ENCODE results near the gene STIP1.

The STIP1 gene

DNA sequence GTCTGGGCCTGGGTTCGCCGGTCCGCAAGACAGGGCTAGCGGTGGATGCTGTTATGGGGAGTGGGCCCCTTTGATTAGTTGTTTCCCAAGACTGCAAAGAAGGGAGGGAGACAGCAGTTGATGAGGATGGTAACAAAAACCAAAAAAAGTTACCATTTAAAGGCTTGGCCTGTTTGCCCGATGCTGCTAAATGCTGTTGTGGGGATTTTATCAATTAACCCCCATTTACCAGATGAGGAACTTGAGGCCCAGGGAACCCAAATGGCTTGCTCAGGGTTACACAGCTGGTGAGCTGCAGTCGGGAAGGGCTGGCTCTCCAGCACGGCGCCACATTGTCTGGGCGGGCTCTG is 36.7 kb downstream of the STIP1 start:
- no peak for DNase-seq (ENCODE audit: low read depth, low spot score)

DNA sequence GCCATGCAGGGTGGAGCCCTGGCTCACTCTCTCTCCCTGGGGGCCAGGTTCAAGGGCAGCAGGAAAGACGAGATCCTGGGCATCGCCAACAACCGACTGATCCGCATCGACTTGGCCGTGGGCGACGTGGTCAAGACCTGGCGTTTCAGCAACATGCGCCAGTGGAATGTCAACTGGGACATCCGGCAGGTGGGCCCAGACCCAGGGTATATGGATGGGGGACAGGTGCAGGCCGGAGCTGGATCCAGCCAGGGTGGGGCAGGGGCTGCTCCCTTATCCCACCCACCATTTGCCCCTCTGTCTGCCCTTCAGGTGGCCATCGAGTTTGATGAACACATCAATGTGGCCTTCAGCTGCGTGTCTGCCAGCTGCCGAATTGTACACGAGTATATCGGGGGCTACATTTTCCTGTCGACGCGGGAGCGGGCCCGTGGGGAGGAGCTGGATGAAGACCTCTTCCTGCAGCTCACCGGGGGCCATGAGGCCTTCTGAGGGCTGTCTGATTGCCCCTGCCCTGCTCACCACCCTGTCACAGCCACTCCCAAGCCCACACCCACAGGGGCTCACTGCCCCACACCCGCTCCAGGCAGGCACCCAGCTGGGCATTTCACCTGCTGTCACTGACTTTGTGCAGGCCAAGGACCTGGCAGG is 37.2 kb downstream of the STIP1 start:
- no peak for DNase-seq (ENCODE audit: low read depth, low spot score)

DNA sequence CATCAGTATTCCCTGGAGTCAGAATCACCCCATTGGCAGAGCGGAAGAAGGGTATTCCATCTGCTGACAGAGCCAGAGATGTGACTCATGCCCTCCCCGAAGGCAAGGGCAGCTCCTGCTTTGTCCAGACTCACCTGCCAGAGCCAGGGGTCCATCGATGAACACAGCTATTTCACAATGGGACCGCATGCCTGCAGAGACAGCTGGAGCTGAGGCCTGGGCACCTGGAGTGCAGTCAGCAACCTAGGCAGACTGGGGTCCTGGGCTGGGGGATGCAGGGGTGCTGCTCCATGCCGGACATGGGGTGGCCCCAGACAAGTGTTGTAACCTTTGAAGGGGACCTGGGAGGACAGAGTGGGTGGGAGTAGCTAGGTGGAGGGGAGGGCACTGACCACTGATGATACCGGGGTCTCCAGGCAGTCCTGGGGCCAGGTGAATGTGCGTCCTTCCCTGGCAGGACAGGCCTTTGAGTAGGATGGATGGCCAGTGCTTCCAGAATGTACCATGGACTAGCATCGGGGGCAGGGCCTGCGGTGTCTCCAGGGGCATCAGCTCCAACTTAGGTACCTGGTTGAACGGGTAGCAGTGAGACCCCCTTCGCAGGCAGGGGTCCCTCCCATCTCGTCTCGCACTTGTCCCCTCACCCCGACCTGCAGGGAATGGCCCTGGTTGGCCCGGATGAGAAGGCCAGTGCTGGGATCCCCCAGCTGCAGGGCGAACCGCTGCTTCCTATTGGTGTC is 38.4 kb downstream of the STIP1 start:
- DNase-seq (ENCODE audit: low read depth, low spot score) = no peak

DNA sequence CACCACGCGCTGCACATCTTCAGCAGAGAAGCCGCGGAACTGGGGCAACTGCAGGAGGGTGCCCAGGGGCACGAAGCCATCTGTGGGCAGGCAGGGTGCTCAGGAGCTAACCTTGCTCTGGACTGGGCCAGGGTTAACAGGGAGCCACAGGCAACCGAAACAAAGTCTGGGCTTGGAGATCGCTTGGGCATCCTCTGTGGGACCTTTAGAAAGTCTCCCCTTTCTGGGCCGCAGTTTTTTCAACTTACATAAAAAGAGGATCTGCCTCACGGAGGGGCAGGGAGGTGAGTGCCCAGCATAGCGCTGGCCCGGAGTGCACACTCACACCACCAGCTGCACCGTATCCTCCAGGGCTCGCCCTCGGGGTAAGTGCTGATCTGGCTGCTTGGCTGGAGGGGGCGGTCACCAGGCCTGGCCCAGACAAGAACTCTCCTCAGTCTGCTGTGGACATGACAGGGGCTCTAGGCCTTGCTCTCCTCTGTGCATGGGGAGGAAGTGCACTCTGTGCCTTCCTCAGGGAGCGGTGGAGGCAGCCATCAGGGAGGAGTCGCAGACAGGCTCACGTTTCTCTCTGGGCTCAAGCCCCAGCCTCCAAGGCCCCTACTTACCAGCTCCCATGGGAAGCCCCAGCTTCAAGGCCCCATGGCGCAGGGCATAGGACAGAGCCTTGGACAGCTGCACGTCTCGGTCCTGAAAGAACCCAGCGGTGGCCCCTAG is 39.1 kb downstream of the STIP1 start:
- no peak for DNase-seq (ENCODE audit: low read depth, low spot score)

DNA sequence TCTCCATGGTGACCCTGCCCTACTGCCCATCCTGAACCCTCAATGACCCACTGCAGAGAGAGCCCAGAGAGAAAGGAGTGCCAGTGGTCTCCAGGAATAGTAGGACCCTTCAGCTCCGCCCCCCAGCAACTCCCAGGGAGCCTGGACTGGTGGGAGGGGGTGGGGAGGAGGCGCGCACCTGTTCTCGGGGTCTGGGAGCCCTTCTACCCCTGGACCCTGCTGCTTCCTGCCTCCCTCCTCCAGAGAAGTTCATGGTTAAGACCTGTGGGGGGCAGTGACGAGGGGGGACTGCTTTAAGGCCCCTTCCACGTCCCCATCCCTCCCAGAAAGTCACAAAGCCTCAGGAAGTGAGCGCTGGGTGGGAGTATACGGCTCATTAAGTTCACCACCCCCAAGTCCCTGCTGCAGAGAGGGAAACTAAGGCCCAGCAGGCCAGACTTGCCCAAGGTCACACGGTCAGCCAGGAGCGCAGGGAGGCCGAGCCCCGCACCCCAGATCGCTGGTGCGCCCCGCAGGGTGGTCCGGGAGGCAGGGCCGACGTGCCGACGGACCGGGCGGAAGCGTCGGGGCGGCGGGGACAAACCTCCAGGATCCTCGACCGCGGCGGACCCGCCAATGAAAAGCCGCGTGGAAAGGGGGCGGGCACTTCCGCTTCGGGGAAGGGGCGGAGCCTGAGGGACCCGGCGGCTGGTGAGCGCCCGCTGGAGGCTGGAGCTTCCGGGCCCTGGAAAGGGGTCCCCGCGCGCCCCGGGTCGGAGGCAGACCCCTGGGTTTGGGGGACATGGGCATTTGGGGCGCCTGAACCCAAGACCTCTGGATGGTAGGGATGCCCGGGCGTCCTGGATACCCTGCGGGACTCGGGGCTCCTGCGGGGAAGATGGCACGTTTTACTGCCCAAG is 39.9 kb downstream of the STIP1 start, which contains the start of the genes NUDT22 and TRPT1:
TSS of gene NUDT22 (plus strand) at position 667 of the 899 bp plus-strand sequence. CDS start 379 bp downstream, outside the sequence.
TSS of gene TRPT1 (minus strand) at position 579 of the 899 bp plus-strand sequence. CDS start at position 253, 326 bp downstream.
- peak; percentile 86 for DNase-seq (ENCODE audit: low read depth, low spot score)

DNA sequence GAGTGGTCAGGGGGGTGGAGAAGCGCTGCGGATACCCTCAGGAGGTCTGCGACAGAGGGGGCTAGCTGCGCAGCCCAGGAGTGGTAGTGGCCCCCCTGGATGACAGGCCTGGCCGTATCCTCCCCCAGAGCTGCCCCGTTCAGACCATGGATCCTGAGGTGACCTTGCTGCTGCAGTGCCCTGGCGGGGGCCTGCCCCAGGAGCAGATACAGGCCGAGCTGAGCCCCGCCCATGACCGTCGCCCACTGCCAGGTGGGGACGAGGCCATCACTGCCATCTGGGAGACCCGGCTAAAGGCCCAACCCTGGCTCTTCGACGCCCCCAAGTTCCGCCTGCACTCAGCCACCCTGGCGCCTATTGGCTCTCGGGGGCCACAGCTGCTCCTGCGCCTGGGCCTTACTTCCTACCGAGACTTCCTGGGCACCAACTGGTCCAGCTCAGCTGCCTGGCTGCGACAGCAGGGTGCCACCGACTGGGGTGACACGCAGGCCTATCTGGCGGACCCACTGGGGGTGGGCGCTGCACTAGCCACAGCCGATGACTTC is 40.6 kb downstream of the STIP1 start:
- no peak for DNase-seq (ENCODE audit: low read depth, low spot score)

DNA sequence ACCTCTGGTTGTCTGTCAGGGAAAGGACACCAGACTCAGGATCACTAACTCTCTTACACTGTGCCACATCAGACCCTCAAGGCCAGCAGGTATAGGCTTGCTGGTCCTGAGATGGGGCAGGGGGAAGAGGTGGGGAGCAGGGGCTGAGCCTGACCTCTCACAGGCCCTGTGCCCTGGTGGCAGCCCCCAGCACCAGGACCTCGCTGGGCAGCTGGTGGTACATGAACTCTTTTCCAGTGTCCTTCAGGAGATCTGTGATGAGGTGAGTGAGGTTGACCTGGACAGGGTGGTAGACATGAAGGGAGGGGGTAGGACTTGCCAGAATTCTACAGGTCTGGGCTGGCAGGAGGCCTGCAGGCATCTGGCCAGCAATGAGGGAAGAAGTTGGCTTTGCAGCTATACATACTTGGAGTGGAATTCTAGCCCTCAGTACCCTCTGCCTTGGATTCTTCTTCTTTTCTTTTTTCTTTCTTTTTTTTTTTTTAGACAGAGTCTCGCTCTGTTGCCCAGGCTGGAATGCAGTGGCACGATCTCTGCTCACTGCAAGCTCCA is 41.5 kb downstream of the STIP1 start:
- DNase-seq (ENCODE audit: low read depth, low spot score) = no peak

DNA sequence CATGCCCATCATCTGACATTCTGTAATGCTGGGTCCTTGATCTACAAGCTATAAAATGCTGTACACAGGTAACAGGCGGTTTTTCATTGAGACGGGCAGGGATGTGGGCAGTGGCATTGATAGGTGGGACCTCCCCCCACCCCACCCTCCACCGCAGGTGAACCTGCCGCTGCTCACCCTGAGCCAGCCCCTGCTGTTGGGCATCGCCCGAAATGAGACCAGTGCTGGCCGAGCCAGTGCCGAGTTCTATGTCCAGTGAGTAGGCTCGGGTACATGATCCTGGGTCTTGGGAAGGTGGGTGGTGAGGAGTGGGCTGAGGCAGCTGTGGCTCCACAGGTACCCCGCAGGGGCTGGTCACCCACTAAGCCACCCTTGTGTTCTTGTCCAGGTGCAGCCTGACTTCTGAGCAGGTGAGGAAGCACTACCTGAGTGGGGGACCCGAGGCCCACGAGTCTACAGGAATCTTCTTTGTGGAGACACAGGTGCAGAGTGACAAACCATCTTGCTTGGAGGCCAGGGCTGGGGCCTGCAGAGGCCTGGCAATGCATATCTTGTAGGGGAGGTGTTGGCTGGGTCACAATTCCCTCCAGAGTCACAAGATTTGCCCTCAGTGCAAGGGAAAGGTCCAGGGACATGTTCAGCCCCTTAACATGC is 43.2 kb downstream of the STIP1 start:
- no peak for DNase-seq (ENCODE audit: low read depth, low spot score)

DNA sequence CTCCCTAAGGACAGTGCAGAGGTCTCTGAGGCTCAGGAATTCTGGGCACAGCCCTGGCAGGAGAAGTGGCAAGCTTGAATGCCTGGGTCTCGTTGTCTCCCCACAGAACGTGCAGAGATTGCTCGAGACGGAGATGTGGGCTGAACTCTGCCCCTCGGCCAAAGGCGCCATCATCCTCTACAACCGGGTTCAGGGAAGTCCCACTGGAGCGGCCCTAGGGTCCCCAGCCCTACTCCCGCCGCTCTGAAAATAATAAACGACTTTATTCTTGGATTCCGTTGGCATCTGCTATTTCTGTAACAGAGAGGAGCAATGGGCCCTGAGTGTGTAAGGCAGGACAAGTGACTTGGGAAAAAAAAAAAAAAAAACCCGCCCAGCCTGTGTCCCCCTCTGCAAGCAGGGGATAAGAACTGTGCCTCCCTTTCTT is 43.8 kb downstream of the STIP1 start:
- no peak for DNase-seq (ENCODE audit: low read depth, low spot score)

DNA sequence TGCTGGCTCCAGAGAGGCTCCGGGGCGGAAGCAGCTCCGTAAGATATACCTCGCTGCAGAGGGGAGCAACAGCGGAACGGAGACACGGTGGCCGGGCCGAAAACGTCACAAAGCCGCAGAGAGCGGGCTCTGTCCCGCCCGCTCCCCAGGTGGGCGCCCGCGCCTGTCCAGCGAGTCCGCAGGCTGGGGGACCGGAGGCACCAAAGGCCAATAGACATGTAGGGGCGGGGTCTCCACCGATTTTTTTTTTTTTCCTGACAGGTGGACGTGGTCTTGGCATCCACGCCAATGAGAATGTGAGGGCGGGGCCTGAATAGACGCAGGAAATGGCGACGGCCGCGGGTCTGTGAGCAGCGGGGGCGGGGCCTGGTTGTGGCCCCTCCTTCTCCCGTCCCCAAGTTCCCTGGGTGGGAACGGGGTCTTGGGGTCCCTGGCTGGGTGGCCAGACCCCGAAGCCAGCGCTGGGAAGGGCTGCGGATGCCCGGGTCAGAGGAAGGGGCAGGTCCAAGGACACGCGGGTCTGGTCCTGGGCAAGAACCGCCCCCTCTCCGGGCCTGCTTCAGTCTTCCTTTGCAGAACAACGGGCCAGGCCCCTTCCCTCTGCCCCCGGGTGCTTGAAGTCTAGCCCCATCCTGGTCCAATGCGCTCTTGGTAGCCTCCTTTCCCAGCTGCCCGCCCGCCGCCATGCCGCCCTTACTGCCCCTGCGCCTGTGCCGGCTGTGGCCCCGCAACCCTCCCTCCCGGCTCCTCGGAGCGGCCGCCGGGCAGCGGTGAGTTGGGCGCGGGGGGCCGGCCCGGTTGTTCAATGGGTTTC is 44.4 kb downstream of the STIP1 start, which contains the start of gene DNAJC4:
TSS of gene DNAJC4 (plus strand) at position 378 of the 814 bp plus-strand sequence. CDS start at position 685, 307 bp downstream.
- DNase-seq (ENCODE audit: low read depth, low spot score) = peak; percentile 97

DNA sequence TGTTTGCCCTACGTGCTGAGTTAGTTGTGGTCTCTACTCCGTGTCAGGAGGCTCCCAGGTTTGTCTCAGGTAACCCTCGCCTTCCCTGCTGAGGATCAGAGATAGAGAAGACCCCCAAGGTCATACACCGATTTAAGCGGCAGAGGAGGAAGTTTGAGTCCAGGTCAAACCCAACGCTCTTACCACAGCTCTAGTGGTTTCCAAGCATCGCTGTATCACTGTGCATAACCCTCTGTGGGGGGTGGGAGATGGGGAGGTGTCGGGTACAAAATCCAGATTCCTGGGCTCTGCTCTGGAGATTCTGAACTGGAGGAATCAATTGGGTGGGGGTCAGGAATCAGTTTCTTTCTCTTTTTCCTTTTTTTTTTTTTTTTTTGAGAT is 45.0 kb downstream of the STIP1 start:
- no peak for DNase-seq (ENCODE audit: low read depth, low spot score)

DNA sequence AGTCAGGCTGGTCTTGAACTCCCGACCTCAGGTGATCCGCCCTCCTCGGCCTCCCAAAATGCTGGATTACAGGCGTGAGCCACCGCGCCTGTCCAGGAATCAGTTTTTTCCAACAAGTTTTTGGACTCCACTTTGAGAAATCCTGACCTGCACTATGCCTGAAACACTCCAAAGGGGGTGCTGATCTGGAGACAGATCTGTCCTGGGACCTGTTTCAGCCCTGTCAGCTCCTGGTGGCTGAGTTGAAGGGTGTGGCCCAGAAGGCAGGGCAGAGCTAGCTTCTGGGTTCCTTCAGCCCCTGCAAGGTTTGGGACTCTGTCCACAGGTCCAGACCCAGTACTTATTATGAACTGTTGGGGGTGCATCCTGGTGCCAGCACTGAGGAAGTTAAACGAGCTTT is 45.6 kb downstream of the STIP1 start:
- DNase-seq (ENCODE audit: low read depth, low spot score) = no peak

DNA sequence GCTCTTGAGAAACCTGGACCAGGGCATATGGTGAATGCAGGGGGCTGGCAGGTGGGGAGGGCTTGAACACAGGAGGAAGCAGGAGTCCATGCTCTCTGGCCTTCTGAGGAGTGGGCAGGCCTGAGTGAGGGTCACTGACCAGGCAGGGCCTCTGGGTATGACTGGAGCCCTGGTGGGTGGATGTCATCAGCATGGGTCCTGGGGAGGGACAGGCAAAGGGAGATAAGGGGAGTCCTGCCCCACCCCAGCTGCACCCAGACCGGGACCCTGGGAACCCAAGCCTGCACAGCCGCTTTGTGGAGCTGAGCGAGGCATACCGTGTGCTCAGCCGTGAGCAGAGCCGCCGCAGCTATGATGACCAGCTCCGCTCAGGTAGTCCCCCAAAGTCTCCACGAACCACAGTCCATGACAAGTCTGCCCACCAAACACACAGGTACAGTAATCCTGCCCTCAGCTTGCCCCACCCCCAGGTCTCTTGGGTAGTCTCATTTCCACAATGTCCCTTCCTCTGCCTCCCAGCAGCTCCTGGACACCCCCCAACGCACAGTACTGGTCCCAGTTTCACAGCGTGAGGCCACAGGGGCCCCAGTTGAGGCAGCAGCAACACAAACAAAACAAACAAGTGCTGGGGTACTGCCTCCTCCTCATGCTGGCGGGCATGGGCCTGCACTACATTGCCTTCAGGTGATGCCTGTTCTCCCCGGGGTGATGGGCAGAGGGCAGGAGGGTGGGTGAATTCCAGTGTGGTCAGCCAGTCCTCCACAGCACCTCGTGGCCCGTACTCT is 46.4 kb downstream of the STIP1 start:
- DNase-seq (ENCODE audit: low read depth, low spot score) = no peak

DNA sequence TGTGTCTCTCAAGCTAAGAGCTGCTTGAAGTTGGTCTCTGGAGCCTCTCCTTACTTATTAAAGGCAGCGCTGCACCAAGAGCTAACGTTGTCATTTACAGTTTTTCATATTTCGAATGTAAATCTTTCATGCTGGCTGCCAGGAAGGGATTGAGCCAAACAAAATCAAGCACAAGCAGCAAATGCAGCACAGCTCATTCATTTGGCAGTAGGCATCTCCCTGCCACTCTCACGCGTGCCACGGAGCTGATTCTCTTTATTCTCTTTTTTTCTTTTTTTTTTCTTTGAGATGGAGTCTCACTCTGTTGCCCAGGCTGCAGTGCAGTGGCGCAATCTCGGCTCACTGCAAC is 47.0 kb downstream of the STIP1 start:
- DNase-seq (ENCODE audit: low read depth, low spot score) = no peak

DNA sequence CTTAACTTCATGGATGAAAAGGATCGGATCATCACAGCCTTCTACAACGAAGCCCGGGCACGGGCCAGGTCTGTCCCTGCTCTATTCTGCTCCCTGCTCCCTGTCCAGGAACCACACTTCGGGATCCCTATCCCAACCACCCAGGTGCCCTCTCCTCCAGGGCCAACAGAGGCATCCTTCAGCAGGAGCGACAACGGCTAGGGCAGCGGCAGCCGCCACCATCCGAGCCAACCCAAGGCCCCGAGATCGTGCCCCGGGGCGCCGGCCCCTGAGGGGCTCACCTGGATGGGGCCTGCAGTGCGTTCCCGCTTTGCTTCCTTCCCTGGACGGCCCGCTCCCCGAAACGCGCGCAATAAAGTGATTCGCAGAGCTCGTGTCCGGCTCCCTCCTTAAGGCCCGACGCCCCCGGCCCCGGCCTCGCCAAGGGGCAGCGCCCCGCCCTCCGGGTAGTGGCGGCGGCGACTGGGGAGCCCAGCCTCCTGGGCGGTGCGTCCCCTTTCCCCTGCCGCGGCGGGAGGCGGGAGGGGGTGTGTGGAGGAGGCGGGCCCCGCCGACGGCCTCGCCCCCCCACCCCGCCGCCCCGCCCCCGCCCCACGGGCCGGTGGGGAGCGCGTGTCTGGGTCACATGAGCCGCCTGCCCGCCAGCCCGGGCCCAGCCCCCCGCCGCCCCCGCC is 48.1 kb downstream of the STIP1 start, which contains the start of gene VEGFB:
TSS of gene VEGFB (plus strand) at position 672 of the 674 bp plus-strand sequence. CDS start 250 bp downstream, outside the sequence.
- DNase-seq (ENCODE audit: low read depth, low spot score) = no peak

DNA sequence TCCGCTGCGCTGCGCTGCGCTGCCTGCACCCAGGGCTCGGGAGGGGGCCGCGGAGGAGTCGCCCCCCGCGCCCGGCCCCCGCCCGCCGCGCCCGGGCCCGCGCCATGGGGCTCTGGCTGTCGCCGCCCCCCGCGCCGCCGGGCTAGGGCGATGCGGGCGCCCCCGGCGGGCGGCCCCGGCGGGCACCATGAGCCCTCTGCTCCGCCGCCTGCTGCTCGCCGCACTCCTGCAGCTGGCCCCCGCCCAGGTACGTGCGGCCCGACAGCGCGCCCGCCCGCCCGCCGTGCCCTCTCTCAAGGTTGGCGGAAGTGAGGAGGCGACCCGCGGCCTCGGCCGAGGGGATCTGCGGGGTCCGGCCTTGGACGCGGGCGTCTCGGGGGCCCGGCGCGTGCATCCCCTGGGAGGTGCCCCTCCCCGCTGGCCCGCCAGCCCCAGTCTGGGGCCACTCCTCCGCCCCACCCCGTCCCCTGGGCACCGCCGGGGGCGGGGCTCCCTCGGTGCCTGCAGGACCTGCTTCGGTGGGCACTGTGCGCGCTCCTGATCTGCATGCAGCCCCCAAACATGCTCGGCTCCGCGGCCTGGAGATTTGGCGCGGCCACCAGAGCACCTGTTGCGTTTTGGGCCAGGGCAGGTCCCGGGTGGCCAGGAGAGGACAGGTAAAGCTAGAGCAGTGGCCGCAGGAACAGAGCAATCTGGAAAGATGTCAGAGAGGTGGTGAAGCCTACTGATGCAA is 48.8 kb downstream of the STIP1 start:
- DNase-seq (ENCODE audit: low read depth, low spot score) = no peak

DNA sequence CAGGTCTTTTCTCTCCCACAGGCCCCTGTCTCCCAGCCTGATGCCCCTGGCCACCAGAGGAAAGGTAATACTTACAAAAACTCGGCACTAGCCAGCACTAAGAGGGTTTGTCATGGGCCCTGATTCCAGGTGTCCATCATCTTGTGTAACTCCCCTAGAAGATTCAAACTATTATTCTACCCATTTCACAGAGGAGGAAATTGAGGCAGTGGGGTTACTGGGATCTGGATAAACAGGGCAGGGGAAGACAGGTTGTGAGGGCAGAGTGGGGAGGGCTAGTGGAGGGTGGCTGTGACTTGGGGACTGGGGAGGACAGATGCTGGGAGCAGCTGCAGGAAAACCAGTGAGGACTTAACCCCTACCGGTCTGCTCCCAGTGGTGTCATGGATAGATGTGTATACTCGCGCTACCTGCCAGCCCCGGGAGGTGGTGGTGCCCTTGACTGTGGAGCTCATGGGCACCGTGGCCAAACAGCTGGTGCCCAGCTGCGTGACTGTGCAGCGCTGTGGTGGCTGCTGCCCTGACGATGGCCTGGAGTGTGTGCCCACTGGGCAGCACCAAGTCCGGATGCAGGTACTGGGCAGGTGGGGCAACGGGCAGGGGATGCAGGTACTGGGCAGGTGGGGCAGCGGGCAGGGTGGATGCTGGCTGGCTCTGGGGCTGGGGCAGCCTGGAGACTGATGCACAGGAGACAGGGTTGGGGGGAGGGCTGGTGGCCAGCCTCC is 49.6 kb downstream of the STIP1 start:
- DNase-seq (ENCODE audit: low read depth, low spot score) = no peak

All from ELF-1 (cell line).